Stimulated activated CD4-positive, alpha-beta T cell treated with anti-CD3 and anti-CD28 coated beads, Interleukin-4, amount 100 ng/mL, for 1 hour (primary cell): ENCODE data around the gene VN1R5.

Experiments used
- DNase-seq: peaks from one replicate; pipeline ENCODE4 v3.0.0-alpha.2; 2020

The VN1R5 gene

GRCh38 chr1:247303216-247303615 is 47.3 kb downstream of the VN1R5 start:
- no peak for DNase-seq

GRCh38 chr1:247304031-247304430 is 48.2 kb downstream of the VN1R5 start:
- no peak for DNase-seq
